ENCODE results near the gene HIBADH.

GRCh38 chr7:27685893-27686292, 23.2 kb upstream of the HIBADH start:
- TF ChIP-seq CTCF (optimal IDR thresholded peaks at IDR 0.05 in 1 of 3, IDR thresholded peaks at IDR 0.05 in 1 of 3, conservative IDR thresholded peaks at IDR 0.05 in 1 of 3; ENCODE audit: extremely low read depth in 1 of 3, insufficient read depth in 2 of 3, low read length in 3 of 3) (no peak), EZH2 (IDR thresholded peaks at IDR 0.05; ENCODE audit: low read length) (no peak)
